LNCAP (cell line): ENCODE data around the gene SH3BGRL3.

Experiments used
- TF ChIP-seq, protein P1 (sequence below): fragments of 450-650 bp; IDR thresholded peaks from 2 replicates; pipeline ENCODE4 v1.5.1; 2017; ENCODE audit warnings: mild to moderate bottlenecking

The SH3BGRL3 gene

DNA sequence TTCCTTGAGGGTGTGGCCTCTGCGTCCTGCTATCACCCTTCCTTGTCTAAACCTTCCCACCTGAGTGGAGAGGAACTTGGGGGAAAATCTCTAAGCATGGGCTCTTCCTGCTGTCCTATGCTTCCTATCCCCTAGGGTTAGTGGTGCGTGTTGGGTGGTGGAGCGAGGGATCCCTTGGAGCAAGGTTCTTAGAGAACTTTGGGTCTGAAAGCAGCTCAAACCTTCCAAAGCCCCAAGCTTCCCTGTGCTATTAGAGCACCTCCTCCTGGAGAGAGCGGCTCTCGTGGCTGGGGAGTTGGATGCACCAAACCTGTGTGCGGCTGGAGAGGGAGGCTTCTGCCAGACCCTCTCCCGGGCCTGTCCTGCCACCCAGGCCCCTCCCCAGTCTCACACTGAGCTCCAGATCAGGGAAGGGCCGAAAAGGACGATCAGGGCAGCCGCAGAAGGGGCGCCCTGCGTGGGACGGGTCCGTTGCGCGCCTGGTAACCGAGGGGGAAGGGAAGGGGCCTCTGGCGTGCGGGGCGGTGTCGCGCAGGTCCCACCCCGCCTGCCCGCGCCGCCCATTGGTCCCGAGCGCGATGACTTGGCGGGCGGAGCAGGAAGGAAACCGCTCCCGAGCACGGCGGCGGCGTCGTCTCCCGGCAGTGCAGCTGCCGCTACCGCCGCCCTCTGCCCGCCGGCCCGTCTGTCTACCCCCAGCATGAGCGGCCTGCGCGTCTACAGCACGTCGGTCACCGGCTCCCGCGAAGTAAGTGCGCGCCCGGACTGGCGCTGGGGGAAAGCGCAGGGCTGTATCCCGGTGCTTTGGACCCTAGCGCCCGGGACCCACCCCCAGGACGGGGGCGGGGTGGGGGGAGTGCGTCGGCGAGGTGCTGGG, at the start of gene SH3BGRL3:
Gene SH3BGRL3 (plus strand): TSS at position 631 of the 877 bp plus-strand sequence. CDS start 70 bp downstream, at position 701.
- TF ChIP-seq, protein P1, sequence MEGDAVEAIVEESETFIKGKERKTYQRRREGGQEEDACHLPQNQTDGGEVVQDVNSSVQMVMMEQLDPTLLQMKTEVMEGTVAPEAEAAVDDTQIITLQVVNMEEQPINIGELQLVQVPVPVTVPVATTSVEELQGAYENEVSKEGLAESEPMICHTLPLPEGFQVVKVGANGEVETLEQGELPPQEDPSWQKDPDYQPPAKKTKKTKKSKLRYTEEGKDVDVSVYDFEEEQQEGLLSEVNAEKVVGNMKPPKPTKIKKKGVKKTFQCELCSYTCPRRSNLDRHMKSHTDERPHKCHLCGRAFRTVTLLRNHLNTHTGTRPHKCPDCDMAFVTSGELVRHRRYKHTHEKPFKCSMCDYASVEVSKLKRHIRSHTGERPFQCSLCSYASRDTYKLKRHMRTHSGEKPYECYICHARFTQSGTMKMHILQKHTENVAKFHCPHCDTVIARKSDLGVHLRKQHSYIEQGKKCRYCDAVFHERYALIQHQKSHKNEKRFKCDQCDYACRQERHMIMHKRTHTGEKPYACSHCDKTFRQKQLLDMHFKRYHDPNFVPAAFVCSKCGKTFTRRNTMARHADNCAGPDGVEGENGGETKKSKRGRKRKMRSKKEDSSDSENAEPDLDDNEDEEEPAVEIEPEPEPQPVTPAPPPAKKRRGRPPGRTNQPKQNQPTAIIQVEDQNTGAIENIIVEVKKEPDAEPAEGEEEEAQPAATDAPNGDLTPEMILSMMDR, result peak; percentile 21; the same call in 1 of the 2 replicates

DNA sequence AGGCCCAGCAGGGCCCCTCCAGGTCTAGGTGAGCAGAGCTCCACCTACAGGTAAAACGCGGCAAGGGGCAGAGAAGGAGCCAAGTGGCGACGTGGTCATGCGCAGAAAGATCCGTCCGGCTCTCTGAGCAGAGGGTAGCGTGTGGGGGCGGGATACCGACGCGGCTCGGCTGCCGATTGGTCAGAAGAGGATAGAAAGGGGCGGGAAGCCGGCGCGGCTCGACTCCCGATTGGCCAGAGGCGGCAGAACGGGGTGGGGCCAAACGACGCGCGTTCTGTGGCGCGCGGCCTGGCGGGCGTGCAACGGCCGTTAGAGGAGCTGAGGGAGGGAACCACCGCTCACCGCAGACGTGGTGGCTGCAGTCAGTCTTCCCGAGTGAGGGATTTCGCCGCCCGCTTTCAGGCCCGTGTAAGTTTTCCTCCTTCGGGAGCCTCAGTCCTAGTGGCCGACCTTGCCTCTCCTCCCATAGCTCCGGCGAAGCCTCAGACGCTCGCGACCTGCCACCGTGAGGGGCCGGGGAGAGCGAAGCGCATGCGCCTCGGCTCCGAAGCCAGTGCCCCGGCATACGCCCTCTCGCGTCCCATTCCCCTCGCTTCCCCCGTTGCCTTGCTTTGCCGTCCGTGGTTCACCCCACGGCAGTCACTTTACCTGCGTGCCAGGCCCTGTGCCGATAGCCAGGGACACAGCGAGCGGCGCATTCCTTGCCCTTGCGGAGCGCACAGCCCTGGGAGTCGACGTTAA, 45.8 kb upstream of the SH3BGRL3 start, which contains the start of gene CEP85:
Gene CEP85 (plus strand): TSS at position 298 of the 741 bp plus-strand sequence. CDS start 5,584 bp downstream, outside the sequence.
- TF ChIP-seq, protein P1, result peak; percentile 62

DNA sequence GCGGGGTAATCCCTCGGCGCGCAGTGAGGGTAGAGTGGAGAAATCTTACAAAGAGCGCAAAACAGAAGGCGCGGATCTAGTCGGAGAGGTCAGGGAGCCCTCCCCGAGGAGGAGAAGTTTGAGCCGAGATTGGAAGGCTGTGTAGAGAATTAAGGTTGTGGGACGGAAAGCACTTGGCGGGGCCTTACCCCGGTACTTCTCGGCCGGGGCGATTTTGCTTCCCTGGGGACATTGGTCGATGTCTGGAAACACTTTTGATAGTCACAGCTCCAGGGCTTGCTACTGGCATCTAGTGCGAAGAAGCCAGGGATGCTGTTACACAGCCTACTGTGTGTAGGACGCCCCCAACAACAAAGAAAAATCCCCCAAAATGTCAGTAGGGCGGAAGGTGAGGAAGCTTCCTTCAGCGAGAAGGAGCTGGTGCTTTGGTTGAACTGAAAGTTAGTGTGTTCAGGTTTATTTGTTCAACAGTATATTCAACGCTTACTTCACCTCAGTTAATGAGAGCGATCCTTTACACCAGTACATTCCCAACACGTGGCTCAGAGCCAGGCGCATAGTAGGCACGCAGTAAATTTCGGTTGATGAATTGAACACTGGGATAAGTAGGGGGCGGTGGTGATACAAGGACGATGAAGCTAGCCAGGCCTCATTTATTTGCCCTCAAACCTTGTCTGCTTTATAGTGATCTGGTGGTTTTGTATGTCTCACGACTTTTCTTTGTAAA, 45.1 kb upstream of the SH3BGRL3 start:
- TF ChIP-seq, protein P1, result no peak

DNA sequence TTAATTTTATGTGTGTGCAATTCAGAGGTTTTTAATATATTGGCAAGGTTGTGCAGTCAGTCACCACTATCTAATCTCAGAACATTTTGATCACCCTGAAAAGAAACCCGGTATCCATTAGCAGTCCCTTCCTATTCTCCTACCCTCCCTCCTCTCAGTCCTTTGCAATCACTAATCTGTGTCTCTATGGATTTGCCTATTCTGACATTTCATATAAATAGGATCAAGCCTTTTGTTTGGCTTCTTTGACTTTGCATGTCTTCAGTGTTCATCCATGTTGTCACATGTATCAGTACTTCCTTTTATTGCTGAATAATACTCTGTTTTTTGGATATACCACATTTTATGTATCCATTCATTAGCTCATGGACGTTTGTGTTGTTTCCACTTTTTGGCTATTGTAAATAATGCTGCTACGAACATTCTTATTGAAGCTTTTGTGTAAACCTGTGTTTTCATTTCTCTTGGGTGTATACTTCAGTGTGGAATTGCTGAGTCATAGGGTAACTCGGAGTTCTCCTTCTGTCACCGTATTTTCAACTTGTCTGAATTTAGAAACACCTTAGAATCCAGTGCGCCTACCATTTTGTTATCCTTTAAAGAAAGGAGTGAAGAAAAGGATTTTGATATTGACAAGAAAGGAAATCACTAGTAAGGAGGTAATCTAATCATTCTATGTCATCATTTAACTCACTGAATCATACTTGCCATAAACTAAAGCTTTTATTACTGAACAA, 42.5 kb upstream of the SH3BGRL3 start:
- TF ChIP-seq, protein P1, result no peak

DNA sequence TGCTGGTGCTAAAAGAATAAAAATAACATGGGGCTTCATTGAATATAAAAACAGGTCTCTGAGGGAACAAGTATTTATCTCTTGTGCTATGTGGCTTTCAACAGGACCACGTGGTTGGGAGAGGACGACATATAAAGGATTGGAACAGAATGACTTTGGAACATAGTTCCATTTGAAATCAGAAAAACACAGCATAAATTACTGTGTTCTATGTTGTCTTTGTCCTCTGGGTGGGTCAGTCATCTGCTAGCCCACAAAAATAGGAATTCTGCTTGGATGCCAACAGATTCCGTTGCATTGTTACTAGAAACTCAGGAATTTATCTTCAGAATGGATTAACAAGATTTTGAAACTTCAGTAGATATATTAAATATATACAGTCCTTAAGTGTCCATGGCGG, 40.0 kb upstream of the SH3BGRL3 start:
- TF ChIP-seq, protein P1, result no peak

DNA sequence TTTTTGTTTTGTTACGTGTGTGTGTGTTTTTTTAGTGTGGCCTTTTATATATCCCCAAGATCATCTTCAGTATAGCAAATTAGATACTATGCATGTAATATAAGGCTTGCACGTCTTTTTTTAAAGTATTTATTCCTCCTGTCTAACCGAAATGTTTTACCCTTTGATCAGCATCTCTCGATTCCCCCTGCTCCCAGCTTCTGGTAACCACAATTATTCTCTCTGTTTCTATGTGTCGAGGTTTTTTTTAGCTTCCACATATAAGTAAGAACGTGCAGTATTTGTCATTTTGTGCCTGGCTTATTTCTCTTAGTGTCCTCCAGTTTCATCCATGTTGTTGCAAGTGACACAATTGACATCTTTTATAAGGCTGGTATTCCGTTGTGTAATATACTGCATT, 27.2 kb upstream of the SH3BGRL3 start:
- TF ChIP-seq, protein P1, result no peak
